ENCODE data around the gene COA8. TPM values are rescaled to one million over a fixed set of nuclear protein-coding genes. Genes with fewer than 3 reads are reported as not detected.
A peak's percentile ranks its signal among the peaks of the same experiment; 100 is the strongest.

The COA8 gene
- total and polyA plus RNA-seq, 11 donors, result 30.6 to 109 (median 45.9) TPM

- no peaks in the 10 kb centered on the region for H3K9me3 ChIP-seq
- TF ChIP-seq CTCF (IDR thresholded peaks at IDR 0.05) (no peak), POLR2A (IDR thresholded peaks at IDR 0.05) (no peak)
- H3K4me3 ChIP-seq, result no peak overlapping the region
- no peaks in the 10 kb centered on the region for H3K27me3 ChIP-seq
- H3K27ac ChIP-seq, result peak overlapping the region in 1 of 12 donors; percentile 20
- H3K4me1 ChIP-seq, result peaks cover 0 to 50% (median 22%) of the 10 kb centered on the region in 12 donors
- intact Hi-C loops (cut with DNase I), result loop anchor here in 1 of 10 donors (10.0 kb wide), 1 partner anchor 146 kb away; the partner anchor contains the start of genes XRCC3 and ZFYVE21
- 61 to 74% (median 66%) methylated on average over 8 of the region's 8 CpGs for WGBS, 4 donors
- ATAC-seq (no peak), DNase-seq (no peak)
- peaks cover 0 to 30% (median 13%) of the 10 kb centered on the region in 9 donors for H3K36me3 ChIP-seq
Measured at GRCh38 chr14:103568952-103569351, 6.2 kb downstream of the COA8 start.

- no peak for ATAC-seq
- no peak for DNase-seq
- Histone ChIP-seq H3K36me3 (peaks cover 0 to 35% (median 17%) of the 10 kb centered on the region in 9 donors), H3K9me3 (no peaks in the 10 kb centered on the region), H3K4me1 (peaks cover 0 to 48% (median 20%) of the 10 kb centered on the region in 12 donors), H3K27me3 (no peaks in the 10 kb centered on the region), H3K4me3 (no peak overlapping the region), H3K27ac (no peak overlapping the region)
- TF ChIP-seq CTCF (IDR thresholded peaks at IDR 0.05), result no peak
- TF ChIP-seq POLR2A (IDR thresholded peaks at IDR 0.05), result no peak
- 64 to 80% (median 67%) methylated on average over 11 of the region's 11 CpGs for WGBS, 4 donors
- intact Hi-C loops (cut with DNase I), result loop anchor here in 1 of 10 donors (10.0 kb wide), 1 partner anchor 145 kb away; the partner anchor contains the start of genes XRCC3 and ZFYVE21
Measured at GRCh38 chr14:103569408-103569807, 6.6 kb downstream of the COA8 start.

GRCh38 chr14:103574104-103574503 lies 11.3 kb downstream of the COA8 start:
- H3K27ac ChIP-seq, result peak overlapping the region in 5 of 12 donors; percentile 9 to 59 (median 32)
- no peaks in the 10 kb centered on the region for H3K27me3 ChIP-seq
- H3K36me3 ChIP-seq, result peaks cover 0 to 57% (median 44%) of the 10 kb centered on the region in 9 donors
- no peak overlapping the region for H3K4me3 ChIP-seq
- intact Hi-C loops (cut with DNase I), result loop anchor here in 8 of 10 donors (5.0 to 10.0 kb wide), 10 partner anchors 51 to 411 kb away; partner anchors contain the start of genes KLC1 (in 2 of the 8), XRCC3 (in 2 of the 8) and ZFYVE21 (in 2 of the 8)
- H3K4me1 ChIP-seq, result peaks cover 3 to 50% (median 23%) of the 10 kb centered on the region in 12 donors
- no peaks in the 10 kb centered on the region for H3K9me3 ChIP-seq
- ATAC-seq (peak in 2 of 4 donors; percentile 38 to 44), DNase-seq (no peak)
- no peak for TF ChIP-seq POLR2A (IDR thresholded peaks at IDR 0.05)
- TF ChIP-seq CTCF (IDR thresholded peaks at IDR 0.05), result no peak
- WGBS, 4 donors, result 55 to 69% (median 66%) methylated on average over 6 of the region's 6 CpGs

- intact Hi-C loops (cut with DNase I), result loop anchor here in 8 of 10 donors (5.0 to 10.0 kb wide), 11 partner anchors 50 to 410 kb away; partner anchors contain the start of genes KLC1 (in 4 of the 8), XRCC3 (in 2 of the 8) and ZFYVE21 (in 2 of the 8)
- no peak for ATAC-seq
- DNase-seq, result no peak
- WGBS, 4 donors, result 87 to 96% (median 93%) methylated on average over 11 to 18 of the region's 18 CpGs
- peaks cover 3 to 49% (median 20%) of the 10 kb centered on the region in 12 donors for H3K4me1 ChIP-seq
- no peaks in the 10 kb centered on the region for H3K27me3 ChIP-seq
- no peak overlapping the region for H3K4me3 ChIP-seq
- peaks cover 0 to 60% (median 49%) of the 10 kb centered on the region in 9 donors for H3K36me3 ChIP-seq
- no peak for TF ChIP-seq POLR2A (IDR thresholded peaks at IDR 0.05)
- H3K27ac ChIP-seq, result peak overlapping the region in 2 of 12 donors; percentile 32 to 76
- no peaks in the 10 kb centered on the region for H3K9me3 ChIP-seq
Measured at GRCh38 chr14:103574707-103575285, 12.0 kb downstream of the COA8 start.

All from heart left ventricle (tissue), 16 donors.